ENCODE measurements around the gene SDHAF3. TPM values are rescaled to one million over a fixed set of nuclear protein-coding genes. Genes with fewer than 3 reads are reported as not detected.

SDHAF3 gene
- total and polyA plus RNA-seq, 4 donors: 8.6 to 34.1 (median 10.4) TPM

GRCh38 chr7:97089771-97090170 lies 27.7 kb upstream of the SDHAF3 start:
- Histone ChIP-seq H3K4me3 (ENCODE audit: low read depth in 1 of 3, low read length in 3 of 3) (no peak overlapping the region), H3K27ac (ENCODE audit: low read depth in 1 of 2, low read length in 2 of 2) (no peak overlapping the region), H3K36me3 (ENCODE audit: control insufficient read depth in 4 of 4, insufficient read depth in 3 of 4, low read depth in 1 of 4, low read length in 3 of 4) (no peaks in the 10 kb centered on the region), H3K9ac (ENCODE audit: low read depth in 1 of 2, low read length in 2 of 2) (no peak overlapping the region), H3K4me1 (ENCODE audit: control insufficient read depth in 4 of 4, insufficient read depth in 4 of 4, low read length in 3 of 4) (no peaks in the 10 kb centered on the region), H3K27me3 (ENCODE audit: control insufficient read depth in 4 of 4, insufficient read depth in 4 of 4, low read length in 3 of 4) (peaks cover 0 to 4% (median 1%) of the 10 kb centered on the region in 4 donors), H3K9me3 (ENCODE audit: control insufficient read depth in 4 of 4, low read length in 3 of 4) (no peaks in the 10 kb centered on the region)
- DNase-seq (ENCODE audit: low spot score): no peak
- 92% methylated on average over 6 of the region's 6 CpGs for WGBS
- TF ChIP-seq JUND (IDR thresholded peaks at IDR 0.05) (no peak), HNF4A (conservative IDR thresholded peaks at IDR 0.05) (no peak), ZBTB33 (IDR thresholded peaks at IDR 0.05) (no peak), TAF1 (conservative IDR thresholded peaks at IDR 0.05) (no peak), FOXA1 (IDR thresholded peaks at IDR 0.05) (no peak), SP1 (IDR thresholded peaks at IDR 0.05) (no peak), YY1 (IDR thresholded peaks at IDR 0.05) (no peak), NR2F2 (IDR thresholded peaks at IDR 0.05) (no peak), GABPA (IDR thresholded peaks at IDR 0.05 in 1 of 2, conservative IDR thresholded peaks at IDR 0.05 in 1 of 2) (no peak)

- no peaks in the 10 kb centered on the region for H3K4me1 ChIP-seq (ENCODE audit: control insufficient read depth in 4 of 4, insufficient read depth in 4 of 4, low read length in 3 of 4)
- no peak for TF ChIP-seq SP1 (IDR thresholded peaks at IDR 0.05)
- no peak for TF ChIP-seq RXRA (IDR thresholded peaks at IDR 0.05)
- no peak for TF ChIP-seq GABPA (IDR thresholded peaks at IDR 0.05 in 1 of 2, conservative IDR thresholded peaks at IDR 0.05 in 1 of 2)
- no peak for TF ChIP-seq FOXA1 (IDR thresholded peaks at IDR 0.05)
- TF ChIP-seq REST (IDR thresholded peaks at IDR 0.05): no peak
- TF ChIP-seq FOXA2 (IDR thresholded peaks at IDR 0.05): no peak
- TF ChIP-seq ZBTB33 (IDR thresholded peaks at IDR 0.05): no peak
- no peak for TF ChIP-seq HNF4G (IDR thresholded peaks at IDR 0.05)
- no peak for TF ChIP-seq CTCF (IDR thresholded peaks at IDR 0.05; ENCODE audit: low read depth, low read length, missing input control)
- TF ChIP-seq EGR1 (IDR thresholded peaks at IDR 0.05; ENCODE audit: low read depth in 2 of 2): no peak
- no peak for TF ChIP-seq ATF3 (IDR thresholded peaks at IDR 0.05)
- no peak for TF ChIP-seq NR2F2 (IDR thresholded peaks at IDR 0.05)
- TF ChIP-seq JUND (IDR thresholded peaks at IDR 0.05): no peak
- TF ChIP-seq TAF1 (conservative IDR thresholded peaks at IDR 0.05): no peak
- no peak for TF ChIP-seq RAD21 (IDR thresholded peaks at IDR 0.05)
- no peak for TF ChIP-seq MAX (IDR thresholded peaks at IDR 0.05)
- no peak for TF ChIP-seq HNF4A (conservative IDR thresholded peaks at IDR 0.05)
- 72% methylated on average over 1 of the region's 1 CpG for WGBS
Measured at GRCh38 chr7:97090761-97091353, 26.6 kb upstream of the SDHAF3 start.

More at GRCh38 chr7:97090761-97091353, 26.6 kb upstream of the SDHAF3 start:
- no peak for DNase-seq (ENCODE audit: low spot score)
- Histone ChIP-seq H3K9ac (ENCODE audit: low read depth in 1 of 2, low read length in 2 of 2) (no peak overlapping the region), H3K27ac (ENCODE audit: low read depth in 1 of 2, low read length in 2 of 2) (no peak overlapping the region), H3K9me3 (ENCODE audit: control insufficient read depth in 4 of 4, low read length in 3 of 4) (no peaks in the 10 kb centered on the region), H3K4me3 (ENCODE audit: low read depth in 1 of 3, low read length in 3 of 3) (no peak overlapping the region), H3K36me3 (ENCODE audit: control insufficient read depth in 4 of 4, insufficient read depth in 3 of 4, low read depth in 1 of 4, low read length in 3 of 4) (no peaks in the 10 kb centered on the region), H3K27me3 (ENCODE audit: control insufficient read depth in 4 of 4, insufficient read depth in 4 of 4, low read length in 3 of 4) (peaks cover 0 to 3% (median 0%) of the 10 kb centered on the region in 4 donors)
